NCI-H1436 treated with DMSO at 0.1 percent for 48 hours (cell line): Measurements from ENCODE around the gene OR52H1.
"Not testable (repeated sequence)": the region's sequence is repeated elsewhere in the genome, so short reads cannot be mapped to it uniquely, and the experiment has no call there.

ENCODE experiments used
- DNase-seq: peaks from one replicate; lab custom pipeline; 2025; lab: John Stamatoyannopoulos, UW

Gene OR52H1

DNA sequence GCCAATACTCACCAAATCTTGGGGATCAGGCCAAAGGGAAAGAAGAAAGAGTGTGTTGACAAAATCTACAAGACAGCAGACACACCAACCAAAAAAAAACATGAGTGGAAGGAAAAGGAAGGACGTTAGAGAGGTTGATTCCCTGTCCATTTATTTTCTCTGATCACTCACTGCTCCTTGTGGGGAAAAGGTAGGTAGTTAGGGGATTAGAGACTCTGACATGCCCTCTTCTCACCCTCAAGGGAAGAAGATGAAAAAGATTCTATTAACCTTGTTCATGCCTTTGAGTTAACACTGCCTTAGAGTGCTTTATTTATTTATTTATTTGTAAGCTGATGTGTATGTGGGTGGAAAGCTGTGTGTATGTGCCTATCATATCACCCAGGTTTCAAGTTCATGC is at the start of gene OR52H1:
Gene OR52H1, minus strand, starts transcription at position 101 of the 400 bp plus-strand sequence. CDS start 3,035 bp downstream, outside the sequence.
- DNase-seq = no peak

DNA sequence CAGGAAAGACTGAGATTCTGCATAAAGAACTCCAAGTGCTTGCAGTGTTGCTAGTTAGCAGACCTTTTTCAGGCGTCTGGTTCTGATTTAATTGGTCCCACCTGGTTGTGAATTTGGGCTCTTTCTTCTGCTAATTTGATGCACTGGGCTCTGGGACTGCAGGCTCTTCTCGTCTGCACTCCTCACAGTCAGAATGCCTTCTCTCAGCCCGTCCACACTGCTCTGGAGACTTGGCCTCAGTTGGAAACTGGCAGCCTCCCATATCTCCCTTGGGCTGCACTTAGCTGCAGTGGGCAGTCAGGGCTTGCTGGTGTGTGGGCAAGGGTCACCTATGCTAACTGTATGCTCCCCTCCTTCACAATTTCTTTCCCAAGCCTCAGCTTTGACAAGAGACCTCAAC is 49.6 kb upstream of the OR52H1 start:
- no peak for DNase-seq

DNA sequence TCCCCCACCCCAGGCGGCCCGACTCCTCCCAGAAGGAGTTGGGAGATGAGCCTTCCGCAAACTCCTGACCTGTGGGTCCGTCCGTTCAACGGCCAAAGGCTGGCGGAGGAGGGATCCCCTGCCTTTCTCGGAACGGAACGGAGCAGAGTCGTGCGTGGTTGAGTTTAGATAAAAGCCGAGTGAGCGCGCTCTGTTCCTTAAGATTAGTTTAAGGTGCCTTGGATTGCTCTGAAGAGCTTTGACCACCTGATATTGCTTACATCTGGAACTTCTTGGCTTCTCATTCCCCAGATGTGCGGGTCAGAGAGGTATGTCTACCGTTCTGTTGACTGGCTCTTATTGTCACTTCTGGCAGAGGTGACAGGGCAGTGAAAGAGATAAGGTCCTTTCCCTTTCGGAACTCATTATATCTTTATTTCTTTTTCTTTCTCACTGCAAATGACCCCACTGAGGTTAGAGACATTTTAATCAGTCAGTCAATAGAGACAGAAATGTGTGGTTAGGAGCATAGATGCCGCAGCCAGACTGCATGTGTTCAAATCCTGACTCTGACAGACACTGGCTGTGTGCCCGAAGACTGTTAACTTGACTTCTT is 48.4 kb upstream of the OR52H1 start, which contains the start of gene TRIM6:
Gene TRIM6, plus strand, starts transcription at position 31 of the 595 bp plus-strand sequence. Its CDS starts 261 bp downstream, at position 292.
- no peak for DNase-seq

DNA sequence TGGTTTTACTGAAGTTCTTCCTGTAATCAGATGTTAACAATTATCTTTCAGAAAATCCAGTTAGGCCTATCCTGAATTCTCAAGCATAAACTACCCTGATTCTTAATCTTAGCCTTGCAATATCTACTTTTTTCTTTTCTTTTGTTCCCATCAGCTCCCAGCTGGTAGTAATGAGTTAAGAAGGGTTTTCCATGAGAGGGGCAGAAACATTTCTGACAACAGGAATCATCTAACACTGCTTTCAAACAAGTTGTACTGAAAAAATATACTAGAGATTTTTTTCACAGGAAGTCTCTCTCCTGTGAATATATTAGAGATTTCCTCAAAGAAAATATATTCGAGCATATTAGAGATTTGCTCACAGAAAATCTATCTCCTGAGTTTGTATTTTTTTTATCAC is 44.8 kb upstream of the OR52H1 start:
- DNase-seq = no peak

DNA sequence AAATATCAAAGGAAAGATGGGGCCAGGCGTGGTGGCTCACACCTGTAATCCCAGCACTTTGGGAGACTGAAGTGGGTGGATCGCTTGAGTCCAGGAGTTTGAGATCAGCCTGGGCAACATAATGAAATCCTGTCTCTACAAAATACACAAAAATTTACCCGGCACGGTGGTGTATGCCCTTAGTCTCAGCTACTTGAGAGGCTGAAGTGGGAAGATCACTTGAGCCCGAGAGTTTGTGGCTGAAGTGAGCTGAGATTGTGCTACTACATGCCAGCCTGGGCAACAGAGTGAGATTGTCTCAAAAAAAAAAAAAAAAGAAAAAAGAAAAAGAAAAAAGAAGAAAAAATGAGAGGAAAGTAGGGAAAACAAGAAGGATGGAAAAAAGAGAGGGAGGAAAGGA is 44.3 kb upstream of the OR52H1 start:
- no peak for DNase-seq

DNA sequence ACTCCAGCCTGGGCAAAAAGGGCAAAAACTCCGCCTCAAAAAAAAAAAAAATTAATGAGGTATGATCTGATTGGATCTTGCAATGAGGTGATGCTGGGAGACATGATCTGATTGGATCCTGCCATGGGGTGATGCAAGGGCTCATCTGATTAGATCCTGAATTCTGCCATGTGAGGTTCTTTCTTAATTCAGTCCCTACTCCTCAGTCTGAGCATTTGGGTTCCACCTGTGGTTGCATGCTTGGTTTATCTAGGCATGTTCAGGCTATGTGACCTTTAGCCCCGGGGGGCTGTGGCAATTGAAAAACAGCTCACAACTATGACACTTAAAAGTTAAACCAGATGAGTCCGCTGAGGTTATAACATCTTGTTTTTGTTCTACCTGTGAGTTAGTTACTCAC is 43.3 kb upstream of the OR52H1 start:
- DNase-seq = no peak

DNA sequence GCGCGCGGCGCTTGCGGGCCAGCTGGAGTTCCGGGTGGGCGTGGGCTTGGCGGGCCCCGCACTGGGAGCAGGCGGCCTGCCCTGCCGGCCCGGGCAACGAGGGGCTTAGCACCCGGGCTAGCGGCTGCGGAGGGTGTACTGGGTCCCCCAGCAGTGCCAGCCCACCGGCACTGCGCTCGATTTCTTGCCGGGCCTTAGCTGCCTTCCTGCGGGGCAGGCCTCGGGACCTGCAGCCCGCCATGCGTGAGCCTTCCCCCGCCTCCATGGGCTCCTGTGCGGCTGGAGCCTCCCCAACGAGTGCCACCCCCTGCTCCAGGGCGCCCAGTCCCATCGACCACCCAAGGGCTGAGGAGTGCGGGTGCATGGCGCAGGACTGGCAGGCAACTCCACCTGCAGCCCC is 41.6 kb upstream of the OR52H1 start:
- not testable (repeated sequence) for DNase-seq

DNA sequence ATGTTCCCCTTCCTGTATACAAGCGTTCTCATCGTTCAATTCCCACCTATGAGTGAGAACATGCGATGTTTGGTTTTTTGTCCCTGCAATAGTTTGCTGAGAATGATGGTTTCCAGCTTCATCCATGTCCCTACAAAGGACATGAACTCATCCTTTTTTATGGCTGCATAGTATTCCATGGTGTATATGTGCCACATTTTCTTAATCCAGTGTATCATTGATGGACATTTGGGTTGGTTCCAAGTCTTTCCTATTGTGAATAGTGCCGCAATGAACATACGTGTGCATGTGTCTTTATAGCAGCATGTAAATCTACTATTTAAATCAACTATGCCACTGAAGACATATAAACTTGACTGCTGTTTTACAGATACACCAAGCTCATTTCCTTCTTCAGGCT is 36.1 kb upstream of the OR52H1 start:
- DNase-seq = not testable (repeated sequence)

DNA sequence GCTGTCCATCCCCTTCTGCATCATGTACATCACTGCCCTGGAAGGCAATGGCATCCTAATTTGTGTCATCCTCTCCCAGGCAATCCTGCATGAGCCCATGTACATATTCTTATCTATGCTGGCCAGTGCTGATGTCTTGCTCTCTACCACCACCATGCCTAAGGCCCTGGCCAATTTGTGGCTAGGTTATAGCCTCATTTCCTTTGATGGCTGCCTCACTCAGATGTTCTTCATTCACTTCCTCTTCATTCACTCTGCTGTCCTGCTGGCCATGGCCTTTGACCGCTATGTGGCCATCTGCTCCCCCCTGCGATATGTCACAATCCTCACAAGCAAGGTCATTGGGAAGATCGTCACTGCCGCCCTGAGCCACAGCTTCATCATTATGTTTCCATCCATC is 32.7 kb upstream of the OR52H1 start:
- no peak for DNase-seq

DNA sequence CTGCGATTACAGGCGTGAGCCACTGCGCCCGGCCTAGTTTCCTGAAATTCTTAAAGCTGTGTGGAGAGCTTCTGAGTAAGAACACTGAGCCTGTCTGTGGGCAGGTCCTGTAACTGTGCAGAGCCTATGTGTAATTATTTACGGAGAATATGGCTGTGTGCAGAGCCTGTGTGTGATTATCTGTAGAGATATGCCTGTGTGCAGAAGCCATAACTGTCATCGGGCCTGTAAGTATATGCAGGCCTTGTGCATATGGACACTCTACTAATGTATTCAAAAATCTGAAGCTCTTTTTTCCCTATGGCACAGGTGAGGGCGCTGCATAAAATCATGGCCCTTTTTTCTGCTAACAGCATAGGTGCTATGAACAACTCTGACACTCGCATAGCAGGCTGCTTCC is 32.2 kb upstream of the OR52H1 start, which contains the start of gene OR52B6:
Gene OR52B6, plus strand, starts transcription at position 301 of the 400 bp plus-strand sequence. Its CDS starts 0 bp downstream, at position 301.
- no peak for DNase-seq

DNA sequence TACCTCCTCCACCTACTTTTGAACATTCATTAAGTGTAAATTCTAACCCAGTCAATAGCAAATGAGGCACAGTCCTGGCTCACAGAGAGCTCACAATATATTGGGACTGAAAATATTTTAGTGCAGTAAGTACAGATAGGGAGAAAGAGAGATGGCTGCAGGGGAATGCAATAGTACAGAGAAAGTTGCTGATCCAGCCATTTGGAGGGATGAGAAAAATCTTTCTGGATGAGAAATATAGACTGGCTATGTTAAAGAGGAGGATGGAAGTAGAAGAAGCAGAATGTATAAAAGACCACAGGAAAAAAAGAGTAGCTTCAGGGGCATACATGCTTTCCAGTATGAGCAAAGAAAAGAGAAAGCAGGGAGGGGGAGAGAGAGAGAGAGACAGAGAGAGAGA is 28.8 kb upstream of the OR52H1 start:
- DNase-seq = no peak

DNA sequence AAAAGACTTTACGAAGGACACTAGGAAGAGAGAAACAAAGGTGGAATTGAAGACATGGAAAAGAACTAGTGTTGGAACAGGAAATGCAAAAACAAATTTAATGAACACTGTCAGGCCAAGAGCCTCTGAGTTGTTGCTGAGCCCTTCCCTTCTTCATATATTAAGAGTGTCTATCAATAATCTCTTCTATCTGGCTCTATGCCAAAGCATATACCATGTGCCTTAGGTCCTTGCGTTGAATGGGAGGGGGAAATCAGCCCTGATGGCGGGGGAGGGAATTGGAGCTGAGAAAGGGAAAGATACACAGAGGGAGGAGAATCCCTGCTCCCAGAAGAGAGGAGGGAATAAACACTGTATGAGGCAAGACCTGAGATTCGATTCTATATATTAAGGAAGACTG is 26.8 kb upstream of the OR52H1 start:
- no peak for DNase-seq

DNA sequence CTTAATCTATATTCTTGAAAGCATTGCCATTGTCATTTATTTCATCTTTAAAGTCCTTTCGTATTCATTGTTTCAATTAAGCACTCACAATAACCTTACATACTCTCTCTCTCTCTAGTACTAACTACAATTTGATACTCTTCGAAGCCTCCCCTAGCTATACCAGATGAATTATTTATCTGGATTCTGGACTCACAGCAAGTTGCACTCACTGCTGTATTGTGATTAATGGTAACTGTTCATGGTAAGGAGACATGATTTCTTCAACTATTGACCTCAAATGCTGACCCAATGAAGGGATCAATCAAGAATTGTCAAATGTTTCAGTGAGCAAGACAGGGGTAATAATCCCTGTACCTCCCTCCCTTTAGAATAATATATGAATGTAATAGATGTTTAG is 26.3 kb upstream of the OR52H1 start:
- DNase-seq = no peak

DNA sequence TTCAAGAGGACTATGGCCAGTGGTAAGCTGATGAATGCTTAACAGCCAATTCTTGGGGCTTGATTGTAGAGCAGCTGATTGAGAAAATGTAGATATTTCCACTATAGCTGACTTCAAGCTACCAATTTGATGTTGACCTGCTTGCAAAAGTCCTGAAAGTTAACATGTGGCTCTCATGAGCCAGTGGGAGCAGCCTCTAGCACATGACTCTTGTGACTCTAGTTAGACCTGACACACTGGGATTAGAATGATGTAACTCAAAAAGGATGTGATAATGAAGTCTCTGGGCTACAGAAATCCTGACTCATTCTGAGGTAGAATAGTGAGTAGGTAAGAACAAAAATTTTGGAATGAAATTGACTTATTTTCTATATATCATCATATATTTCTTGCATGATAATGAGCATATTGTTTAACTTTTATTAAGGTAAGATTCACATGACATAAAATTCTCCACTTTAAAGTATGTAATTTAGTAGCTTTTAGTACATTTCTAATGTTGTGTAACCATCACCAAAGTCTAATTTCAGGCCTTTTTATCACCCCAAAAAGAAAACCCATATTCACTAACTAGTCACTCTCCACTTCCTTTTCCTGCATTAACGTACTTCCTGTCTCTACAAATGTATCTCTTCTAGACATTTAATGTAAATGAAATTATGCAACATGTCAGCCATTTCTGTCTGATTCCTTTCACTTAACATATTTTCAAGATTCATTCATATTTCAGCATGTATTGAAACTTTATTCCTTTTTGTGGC is 16.1 kb upstream of the OR52H1 start:
- DNase-seq = no peak

DNA sequence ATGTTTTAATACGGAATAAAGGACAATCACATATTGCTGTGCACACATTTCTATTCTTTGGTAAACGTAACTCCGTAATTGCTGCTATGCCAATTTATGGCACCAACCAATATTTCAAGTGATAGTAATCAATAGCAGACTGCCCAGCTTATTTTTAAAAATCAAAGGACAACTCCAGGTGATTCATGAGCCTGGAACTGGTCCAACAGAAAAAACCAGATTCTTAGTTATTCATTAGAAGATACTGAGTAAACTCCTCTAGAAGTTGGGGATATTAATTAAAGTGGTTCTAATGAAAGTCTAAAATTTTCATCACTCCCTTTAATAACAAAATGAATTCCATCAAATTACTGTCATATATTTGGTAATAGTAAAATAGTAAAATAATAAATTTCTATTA is 9.4 kb upstream of the OR52H1 start:
- no peak for DNase-seq

DNA sequence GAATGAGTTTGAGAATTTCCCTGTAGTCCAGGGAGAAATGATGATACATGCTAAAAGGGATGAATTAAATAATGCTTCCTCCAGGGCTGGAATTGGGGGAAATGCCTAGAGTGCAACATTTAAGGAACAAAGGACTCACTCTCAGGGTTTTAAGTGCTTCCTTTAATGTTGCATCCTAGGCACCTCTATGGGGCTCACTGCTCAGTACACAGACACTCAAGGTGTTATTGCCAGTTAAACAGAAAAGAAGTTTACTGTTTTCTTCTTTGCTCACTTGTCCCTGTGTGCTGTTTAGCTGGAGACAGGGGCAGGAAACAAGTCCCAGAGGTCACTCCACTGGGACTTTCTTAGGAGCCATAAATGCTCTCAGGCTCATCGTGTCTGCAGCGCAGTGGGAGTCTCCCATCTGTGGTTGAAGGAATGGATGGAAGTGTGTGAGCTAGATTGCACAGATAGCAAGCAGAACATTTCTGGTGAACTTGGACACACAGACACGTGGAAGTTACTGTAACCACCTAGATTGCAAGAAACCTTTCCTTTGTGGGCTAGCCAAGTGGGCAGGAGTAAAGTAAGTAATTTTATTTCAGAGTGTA is 8.4 kb upstream of the OR52H1 start:
- DNase-seq = no peak

DNA sequence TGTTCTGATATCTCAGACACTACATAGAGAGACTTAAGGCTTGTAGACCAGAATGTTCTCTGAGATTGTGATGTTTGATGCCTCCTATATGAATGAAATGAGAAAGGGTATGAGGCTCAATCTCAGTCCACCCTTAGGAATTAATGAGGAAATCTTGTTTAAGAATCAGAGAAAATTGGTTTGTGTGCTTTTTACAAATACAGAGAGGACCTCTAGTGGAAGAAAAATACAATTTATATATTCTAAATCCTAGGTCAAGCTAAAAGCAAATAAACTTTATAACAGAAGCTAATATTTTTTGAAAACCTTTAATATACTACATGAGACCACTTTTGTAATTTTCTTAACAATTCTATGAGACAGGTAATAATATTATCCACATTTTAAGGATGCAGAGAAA is 5.0 kb upstream of the OR52H1 start:
- DNase-seq = no peak

DNA sequence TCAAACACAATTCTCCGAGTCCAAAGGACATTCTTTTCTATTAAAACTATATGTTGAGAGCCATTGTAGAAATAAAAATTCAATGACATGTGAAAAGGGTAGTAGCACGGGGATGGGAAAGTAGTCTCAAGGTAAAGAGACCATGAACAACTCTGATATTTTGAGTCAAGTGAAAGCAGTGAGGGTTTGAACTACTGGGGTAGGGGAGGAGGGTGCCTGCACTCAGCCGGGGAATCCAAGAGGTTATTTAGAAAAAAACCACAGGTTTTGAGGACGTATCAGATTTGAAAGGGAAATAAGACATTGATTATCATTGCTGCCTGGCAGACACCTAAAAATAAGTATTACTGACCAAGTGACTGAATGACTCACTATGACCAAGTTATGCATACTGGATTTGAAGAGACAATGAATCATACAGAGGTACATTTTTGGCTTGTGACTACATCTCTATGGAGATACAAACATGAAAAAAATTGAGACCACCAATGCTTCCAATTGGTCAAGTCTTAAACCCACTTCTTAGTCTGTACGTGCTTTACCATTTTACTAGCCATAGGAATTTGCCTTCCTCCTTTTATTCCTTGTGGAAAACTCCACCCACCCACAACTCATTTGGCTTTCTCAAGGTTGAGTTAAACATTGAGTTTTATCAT is 2.2 kb upstream of the OR52H1 start:
- DNase-seq = no peak

DNA sequence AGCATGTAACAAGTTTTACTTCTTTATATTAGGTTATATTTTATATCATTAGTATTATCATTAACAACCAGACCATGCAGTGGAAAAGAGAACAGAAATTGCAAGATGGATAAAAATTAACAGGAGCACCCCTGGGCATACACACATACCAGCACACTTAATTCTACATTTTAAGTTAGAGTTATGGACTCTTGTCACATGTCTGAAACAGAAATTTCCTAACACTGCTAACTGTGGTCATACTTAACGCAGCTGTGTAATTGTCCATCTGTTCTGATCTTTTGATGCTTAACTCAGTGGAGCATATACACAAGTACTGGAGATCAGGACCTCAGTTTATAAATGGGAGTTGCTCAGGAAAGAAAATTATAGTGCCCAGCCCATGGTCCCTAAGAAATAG is 358 bp downstream of the OR52H1 start:
- DNase-seq = no peak

DNA sequence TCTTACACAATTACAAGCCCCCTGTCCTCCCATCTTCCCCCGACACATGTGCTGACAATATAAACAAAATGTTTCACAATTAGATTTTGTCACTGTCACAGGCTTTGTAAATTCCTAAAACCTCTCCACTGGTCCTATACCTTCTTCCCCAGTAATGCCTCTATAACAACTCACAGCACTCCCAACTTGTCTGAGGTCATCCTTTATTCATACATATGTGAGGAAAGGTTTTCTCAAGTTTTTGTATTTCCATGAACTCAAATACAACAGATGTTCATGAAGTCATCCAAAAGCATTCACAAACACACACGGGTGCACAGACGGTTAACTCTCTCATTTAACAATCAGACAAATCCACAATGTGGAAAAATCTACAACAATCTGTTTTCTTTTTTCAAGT is 1.9 kb downstream of the OR52H1 start:
- no peak for DNase-seq

DNA sequence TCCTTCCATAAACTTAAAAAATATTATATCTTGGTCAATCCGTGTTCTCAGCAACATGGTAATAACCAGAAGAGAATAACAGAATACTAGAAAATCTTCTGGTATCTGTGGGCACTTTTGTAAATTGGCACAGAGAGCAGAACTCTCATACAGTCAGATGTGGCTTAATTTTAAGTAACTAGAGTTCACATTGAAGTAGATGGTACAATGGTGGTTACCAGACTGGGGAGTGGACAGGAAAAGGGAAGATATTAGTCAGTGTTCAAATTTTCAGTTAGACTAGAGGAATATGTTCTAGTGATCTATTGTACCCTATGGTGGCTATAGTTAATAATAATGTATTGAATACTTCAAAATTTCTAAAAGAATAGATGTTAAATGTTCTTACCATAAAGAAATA is 6.9 kb downstream of the OR52H1 start:
- DNase-seq = no peak

DNA sequence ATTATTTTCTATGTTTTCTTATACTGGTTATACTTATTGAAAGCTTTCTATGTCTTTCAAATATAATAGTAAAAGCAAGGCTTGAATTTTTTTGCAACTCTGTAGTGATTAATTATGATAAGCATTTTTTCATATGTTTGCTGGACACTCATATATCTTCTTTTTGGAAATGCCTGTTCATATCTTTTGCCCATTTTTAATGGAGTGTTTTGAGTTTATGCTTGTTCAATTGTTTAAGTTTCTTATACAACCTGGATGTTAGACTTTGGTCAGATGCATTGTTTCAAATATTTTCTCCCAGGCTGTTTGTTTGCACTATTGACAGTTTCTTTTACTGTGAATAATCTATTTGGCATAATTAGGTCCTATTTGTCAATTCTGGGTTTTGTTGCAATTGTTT is 11.9 kb downstream of the OR52H1 start:
- DNase-seq = no peak

DNA sequence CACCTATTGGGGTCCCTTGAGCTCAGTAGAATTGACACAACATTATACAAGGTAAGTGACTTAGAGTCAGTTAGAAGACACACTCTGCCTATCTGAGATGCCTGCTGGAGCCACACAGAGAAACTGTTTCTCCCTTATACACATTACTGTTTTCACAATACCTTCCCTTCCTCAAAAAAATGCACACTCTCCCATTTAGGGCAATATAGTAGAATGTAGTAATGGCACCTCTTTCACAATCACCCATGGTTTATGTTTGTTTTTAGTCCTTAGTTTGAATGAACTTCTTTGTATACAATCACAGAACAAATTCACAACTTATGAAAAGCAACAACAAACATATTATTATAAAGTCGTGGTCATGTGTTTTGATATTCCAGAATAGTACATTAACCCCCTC is 14.3 kb downstream of the OR52H1 start:
- DNase-seq = no peak
